Ecto neural progenitor cell (in vitro differentiated cells): Measurements from ENCODE around the gene NT5DC1.

ENCODE experiments used
- DNase-seq: peaks from one replicate; pipeline ENCODE4 v3.0.0-alpha.2; 2018; ENCODE audit warnings: low spot score

NT5DC1 gene

DNA sequence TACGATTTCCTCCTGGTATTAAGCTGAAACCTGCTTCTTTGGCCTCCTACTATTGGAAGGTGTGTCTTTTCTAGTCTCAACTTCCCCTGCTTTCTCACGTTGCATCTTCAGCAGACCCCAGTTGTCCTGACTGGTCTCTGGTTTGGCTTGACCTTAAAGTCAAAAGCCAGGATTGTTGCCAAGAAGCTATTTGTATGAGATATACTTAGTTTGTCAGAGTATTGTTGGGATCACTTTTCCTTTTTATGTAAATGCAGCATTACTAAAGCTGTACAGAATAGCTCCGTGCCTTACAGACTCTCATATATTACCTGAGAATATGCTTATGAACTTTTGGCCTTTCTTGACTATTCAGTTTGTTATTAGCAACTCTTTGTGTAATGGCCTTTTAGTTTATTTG lies 92.1 kb downstream of the NT5DC1 start:
- DNase-seq, result no peak

DNA sequence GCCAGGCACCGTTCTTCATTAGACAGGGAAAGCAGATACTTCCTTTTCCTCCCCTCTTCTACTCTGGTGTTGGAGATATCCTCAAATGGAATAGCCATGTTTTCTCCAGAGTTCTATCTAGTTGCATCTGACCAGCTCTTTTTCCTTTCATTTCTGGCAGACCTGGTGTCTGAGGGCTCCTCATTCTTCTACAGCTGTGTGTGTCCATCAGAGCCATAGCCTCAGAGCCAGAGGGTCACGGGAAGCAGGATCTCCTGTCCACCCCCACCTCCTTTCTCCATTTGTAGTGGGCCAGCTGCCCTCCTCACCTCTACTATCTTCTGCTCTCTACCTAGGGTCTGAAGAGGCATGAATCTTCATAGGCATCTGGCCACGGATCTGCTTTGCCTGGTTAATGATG lies 96.2 kb downstream of the NT5DC1 start:
- DNase-seq, result no peak

DNA sequence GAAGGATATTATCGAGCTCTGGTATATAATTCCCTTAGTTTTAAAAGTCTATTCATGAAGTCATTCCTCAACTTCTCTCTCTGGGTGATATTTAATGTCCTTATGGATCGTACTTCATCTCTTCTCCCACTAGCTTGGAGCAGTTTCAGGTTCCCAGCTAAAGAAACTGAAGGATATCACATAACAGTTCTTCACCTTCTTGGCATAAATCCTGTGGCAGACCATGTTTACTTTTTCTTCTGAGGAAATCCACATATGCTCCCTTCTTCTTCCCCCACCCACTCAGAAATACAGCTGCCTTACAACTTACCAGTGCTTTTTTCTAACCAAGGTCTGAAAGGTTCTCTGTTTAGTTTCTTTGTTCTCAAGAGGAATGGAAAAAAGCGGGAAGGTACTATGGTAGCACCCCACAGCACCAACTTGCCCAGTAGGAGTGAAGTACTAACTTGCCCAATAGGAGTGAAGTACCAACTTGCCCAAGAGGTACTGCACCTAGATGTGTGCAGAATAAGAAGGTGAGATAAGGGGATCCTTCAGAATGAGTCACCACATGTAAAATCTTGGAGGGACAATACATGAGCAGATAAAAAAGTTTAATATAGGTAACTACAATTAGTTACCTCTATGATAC lies 100.1 kb downstream of the NT5DC1 start:
- DNase-seq, result no peak

DNA sequence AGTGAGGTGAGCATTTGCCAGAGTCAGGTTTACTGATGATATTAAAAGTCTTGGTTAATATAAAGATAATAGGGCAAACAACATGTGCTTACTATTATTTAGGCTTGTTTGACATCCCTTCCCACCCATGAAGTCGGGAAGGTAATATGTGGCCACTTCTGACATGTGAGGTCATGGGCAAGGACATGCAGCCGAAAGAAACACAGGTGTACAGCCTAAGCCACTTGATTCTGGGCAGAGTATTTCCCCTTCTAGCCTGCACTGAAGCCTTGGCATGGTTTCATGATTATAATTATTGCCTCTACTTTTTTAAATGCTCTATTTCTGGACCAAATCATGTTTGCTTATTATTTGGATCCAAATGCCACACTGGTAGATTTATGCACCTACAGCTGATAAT lies 100.9 kb downstream of the NT5DC1 start:
- no peak for DNase-seq

DNA sequence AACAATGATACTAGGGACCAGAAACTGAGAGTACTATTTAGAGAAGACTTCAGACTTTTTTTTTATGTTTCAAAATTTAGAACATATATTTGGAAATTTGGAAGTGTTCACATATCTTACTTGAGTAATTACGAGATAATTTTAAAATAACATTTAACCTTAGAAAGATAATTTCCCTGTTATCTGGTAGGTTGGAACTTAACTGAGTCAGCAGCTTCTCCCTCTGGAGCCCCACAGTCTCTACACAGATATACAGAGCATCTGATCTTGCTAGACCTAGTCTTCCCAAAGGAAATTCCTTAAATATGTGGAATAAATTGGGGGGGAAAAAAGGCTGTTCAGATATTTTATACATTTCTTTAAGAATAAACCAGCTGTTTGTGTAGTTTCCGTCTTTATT lies 104.6 kb downstream of the NT5DC1 start:
- no peak for DNase-seq

DNA sequence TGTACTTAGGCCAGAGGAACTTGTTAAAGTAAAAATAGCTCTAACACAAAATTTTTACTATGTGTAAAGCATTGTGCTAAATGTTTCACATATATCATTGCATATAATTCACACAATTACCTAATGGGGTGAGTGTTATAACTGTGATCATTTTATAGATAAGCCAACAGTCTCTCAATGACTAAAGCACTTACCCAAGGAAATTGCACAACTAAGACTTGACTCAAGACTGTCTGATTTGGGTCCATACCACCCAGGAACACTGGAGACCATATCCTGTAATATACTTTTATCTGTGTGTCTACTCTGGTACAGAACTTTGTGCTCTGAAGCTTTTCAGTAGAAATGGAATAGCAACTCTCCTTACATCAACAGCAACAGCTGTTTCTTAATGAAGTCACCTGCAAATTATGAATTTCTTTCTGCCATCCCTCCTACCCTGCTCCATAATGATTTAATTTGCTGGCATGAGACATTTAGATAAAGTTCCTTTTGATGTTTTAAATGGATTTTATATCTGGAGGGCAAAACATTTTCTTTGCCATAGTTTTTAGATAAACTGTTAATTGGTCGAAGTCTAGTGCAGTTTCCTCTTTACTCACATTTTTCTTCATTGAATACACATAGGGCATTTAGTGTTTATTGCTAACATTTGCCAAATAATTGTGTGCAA lies 105.7 kb downstream of the NT5DC1 start:
- no peak for DNase-seq

DNA sequence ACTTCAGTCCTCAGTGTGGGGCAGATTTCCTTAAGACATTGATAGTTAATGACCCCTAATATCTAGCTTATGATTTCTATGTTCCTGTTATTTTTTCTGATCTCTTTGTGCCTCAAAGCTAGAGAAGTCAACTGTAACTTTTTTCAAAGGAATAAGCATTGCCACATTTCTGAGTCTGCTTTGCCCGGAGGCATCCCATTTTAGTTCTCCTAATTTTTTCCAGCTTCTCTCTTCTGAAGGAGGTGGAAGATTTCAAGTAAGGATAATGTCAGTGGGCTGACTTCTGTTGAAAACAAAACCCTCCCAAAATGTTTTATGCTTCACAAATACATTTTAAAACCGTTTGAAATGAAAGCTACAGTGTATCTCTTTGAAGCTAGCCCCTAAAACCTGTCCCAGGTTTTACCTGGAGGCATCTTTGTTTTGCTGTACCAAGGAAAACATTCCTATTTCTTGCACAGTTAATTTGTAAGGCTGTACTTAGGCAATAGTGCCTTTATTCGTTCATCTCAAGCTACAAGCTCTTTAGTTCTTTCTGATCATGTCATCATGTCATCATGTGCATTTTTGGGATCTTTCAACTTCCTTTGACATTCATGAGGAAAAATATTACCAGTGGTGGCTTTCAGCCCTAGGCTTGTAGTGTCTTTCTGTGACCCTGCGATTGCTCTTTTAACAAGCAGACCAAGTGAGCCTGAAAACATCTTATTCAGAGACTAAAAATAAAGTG lies 107.6 kb downstream of the NT5DC1 start:
- DNase-seq, result no peak

DNA sequence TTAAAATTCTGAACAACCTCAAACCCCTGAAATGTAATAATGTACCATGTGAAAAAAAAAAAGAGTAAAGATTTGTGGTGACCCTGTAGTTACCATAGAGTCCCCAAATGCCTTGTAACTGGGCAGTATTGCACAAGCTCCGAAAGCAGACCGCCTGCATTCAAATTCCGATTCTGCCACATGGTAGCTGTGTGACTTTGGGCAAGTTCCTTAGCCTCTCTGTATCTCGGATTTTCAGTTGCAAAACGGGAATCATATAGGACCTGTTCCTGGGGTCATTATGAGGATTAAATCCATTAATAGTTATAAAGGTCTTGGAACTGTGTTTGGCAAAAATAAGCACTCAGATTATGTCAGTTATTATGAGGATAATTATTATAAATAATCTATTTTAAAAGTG lies 109.7 kb downstream of the NT5DC1 start:
- no peak for DNase-seq

DNA sequence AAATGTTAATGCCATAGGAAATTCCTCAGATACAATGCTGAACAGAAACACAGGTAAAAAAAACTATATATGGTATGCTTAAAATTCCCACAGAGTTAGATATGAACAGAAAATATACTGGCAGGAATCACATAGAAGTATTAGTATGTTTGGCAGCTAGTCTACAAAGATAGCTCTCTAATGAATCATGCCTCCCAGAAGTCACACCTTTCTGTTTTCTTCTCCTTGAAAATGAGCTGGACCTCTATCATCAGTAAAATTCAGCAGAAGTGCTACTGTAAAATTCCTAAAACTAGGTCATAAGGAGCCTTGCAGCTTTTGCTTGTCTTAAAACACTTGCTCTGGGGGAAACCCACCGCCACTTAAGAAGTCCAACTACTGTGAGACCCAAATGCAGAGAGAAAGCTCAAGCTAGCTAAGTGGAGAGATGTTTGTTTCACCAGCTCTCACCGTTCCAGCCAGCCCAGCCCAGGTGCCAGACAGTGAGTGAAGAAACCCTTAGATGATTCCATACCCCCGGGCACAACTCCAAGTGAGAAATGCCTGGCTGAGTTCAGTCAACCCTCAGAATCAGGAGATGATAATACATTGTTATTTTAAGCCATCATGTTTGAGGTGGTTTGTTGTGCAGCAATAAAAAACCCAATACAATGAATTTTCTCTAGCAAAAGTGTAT lies 110.2 kb downstream of the NT5DC1 start:
- DNase-seq, result no peak

DNA sequence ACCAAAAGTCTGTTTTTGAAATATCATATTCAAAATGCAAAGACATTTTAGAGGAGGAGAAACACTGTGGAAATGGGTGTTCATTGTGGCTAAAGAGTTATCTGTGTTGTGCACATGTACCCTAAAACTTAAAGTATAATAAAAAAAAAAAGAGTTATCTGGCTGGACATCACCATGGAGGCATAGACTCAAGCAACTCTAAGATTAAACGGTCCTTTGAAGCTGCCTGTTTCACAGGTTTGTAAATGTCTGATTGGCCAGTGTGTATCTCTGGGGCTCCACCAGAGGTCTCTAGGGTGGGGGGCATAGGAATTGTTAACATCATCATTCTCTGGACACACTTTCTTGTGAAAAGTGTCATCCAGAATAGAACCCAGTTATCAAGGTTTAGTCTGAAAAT lies 114.0 kb downstream of the NT5DC1 start:
- DNase-seq, result no peak

DNA sequence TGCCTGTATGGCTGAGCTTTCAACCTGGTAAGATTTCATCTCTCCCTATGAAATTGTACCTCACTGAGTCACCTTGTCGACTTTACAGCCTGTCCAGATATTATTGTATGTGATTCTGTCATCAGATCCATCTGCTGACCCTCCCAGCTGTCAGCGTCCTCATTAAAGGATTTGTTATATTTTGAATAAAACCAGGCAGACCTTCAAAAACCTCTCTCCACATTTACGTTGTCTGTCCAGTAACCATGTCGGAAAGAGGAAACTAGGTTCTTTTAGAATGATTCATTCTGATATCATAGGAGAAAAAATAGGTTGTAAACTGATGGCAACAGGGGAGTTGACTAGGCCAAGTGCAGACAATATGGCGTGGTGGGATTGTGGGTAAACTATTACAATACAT lies 114.8 kb downstream of the NT5DC1 start:
- DNase-seq, result no peak

DNA sequence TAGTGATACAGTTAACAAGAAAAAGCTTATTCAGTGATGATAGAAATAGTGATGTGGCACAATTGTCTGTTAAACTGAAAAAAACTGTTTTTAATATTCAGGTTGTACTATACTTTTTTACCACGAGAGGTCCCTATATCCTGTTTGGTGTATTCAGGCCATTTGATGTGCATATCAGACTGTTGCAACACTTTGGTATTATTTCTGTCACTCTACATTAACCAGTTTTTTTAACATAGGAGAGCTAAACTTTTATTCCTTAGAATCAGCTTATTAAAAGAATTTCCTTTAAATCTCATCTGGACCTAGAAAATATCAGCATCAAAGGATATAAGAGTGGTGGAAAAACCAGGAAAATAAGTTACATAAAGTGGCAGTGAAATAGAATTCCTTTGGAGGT lies 116.4 kb downstream of the NT5DC1 start:
- DNase-seq, result no peak

DNA sequence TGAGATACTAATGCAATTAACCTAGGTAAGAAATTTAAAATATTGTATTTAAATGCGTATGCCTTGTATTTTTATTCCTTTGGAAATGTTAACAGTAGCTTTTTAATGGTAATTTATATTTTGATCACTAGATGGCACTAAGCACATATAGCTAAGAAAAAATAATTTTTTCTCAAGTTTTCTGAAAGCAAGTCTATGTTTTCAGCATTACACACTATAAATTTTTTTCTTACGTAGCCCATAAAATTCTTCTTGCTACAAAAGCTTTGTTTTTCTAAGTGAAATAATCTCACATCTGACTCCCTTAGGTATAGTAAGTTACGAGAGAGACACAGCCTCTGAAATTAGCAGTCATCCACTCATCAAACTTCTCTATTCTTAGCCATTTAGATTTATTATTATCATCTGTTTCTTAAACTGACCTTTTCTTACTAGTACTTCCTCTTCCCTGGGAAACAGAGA lies 117.5 kb downstream of the NT5DC1 start:
- DNase-seq, result no peak

DNA sequence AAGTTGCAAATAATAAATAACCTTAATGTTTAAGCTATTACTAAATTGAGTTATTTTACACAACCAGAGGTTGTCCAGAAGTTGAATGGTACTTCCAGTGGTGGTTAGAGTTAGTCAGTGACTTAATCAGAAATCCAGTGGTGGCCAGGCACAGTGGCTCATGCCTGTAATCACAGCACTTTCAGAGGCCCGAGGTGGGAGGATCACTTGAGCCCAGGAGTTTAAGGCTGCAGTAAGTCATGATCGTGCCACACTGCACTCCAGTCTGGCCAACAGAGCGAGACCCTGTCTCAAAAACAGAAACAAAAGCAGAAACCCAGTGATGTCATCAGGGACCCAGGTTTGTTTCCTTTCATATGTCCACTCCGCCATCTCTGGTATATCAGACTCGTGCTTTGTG lies 118.2 kb downstream of the NT5DC1 start:
- no peak for DNase-seq

DNA sequence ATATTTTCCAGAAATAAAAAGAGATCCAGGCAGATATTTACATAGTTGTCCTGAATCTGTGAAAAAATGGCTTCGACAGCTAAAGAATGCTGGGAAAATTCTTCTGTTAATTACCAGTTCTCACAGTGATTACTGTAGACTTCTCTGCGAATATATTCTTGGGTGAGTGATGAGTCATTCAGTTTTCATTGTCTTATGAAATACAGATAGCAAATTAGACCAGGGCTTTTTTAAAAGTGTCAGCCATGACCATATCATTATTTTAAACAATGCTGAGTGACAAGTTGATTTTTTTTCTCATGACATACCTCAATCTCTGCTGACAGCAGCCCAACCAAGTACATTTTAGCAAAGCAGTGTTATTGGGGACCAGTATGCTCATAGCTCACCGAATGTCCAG lies 120.4 kb downstream of the NT5DC1 start:
- no peak for DNase-seq

DNA sequence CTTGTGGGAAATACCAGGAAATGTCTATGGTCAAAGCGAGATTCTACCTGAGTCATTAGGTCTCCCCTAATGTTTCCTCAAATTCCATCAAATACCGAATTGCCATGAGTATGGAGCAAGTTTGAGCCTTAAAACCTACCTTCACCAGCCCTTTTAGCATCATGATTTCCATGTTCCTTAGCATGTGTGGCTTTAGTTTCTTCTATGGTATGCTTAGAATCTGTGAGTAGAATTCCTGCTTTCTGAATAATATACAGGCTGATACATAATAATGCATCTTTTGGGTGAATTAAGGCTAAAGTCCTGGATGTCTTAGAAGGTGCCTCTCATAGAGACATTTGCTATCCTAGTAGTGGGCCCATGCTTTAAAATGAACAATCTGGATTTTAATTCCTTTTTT lies 121.3 kb downstream of the NT5DC1 start:
- no peak for DNase-seq

DNA sequence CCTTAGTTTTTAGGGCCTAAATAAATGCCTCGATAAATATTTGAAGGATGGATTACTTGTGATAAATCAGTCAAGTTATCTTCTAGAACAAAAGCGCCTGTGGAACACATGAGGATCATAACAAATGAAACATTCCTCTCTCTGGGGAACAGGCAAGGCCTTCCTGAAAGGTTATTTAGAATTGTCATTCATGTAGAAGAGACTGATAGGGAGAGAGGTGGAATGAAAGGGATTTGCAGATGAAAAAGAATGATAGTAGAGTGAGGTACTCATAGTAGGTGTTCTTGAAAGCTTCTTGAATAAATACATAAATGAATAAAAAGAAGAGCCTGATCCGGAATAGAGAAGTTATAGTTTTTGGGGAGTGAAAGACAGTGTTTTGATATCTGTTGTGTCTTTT lies 122.7 kb downstream of the NT5DC1 start:
- DNase-seq, result no peak

DNA sequence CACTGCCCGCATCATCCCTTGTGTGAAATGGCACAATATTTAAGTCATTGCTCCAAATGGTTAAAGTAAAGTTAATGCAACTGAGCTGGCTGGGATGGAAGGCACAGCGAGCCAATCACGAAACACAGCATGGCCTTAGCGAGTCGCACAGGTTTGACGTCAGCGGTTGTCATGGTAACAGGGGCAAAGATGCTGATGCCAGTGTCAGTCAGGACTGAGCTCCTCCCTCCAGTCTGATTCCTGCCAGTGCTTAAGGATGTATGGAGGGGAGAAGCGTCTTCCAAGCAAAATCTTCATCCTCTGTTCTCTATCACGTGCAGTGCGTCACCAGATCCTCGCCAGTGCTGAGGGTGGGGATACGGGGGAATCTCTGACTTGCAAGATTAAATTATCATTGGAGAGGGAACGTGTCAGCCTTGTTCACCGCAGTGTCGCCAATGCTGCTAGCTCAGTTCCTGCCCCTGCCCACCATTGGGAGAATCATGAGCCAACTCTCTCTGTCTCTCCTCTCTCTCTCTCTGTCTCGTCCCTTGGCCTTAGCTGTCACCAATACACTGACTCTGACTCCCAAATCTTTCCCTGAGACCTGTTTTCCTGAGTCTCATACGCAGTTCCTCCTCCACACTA lies 128.7 kb downstream of the NT5DC1 start:
- peak; percentile 95 for DNase-seq

DNA sequence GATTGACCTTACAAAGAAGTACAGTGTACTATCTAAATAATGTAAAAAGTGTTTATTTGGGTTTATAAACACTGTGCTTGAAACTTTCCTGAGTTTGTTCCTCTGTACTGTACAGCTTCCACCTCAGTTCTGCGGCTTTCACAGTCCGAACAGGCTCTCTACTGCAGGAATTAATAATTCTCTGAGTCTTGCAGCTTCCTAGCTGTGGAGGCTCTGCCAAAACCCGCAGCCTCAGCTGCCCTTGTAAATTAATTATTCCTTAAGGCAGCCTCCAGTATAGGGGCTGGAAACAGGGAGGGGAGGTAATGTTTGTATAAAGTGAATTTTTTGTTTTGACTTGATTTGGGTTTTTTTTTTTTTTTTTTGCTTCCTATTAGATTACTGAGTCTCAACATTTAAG lies 134.0 kb downstream of the NT5DC1 start:
- no peak for DNase-seq

DNA sequence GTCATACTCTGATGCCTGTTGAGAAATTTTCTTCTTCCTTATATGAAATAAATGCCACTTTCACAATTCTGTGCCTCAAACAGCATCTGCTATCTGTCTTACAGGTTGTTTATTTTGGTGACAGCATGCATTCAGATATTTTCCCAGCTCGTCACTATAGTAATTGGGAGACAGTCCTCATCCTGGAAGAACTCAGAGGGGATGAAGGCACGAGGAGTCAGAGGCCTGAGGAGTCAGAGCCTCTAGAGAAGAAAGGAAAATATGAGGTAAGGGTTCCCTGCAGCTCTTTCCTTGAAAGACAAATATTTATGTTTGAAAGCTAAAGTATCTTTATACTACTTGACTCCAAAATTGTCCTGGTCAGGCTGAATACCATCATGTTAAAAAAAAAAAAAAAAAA lies 137.4 kb downstream of the NT5DC1 start:
- DNase-seq, result no peak

DNA sequence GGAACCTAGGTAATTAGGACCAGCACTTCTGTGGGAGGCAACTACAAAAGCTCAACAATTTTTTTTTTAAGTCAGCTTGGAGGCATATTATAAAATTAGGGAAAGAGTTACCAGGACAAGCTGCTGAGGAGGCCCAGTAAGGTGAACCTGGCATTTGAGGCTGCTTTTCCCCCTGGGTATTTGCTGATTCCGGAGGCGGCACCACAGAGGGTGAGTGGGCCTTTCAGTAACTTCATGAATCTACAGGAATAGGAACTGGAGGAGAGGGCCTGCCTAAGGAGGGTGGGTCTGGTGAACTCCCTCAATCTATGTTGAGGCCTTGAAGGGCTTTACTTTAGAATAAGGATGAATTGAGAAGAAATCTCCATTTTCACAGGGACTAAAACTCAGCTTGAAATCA lies 138.6 kb downstream of the NT5DC1 start:
- no peak for DNase-seq

DNA sequence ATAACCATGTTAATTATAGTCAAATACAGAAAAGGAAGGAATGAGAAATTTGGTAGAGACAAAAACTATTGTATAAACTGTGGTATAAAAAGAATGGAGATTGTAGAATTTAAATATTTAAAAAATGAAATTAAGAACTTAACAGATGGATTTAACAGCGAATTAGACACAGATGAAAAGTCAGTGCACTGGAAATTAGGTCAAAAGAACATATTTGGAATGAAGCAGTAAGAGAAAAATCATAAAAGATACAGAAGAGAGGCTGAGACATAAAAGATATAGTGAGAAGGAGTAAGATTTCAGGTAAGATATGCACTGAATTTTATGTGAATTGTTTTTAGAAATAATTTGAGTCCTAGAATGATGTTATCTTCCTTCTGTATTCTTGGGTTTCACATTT lies 139.2 kb downstream of the NT5DC1 start:
- no peak for DNase-seq
